Parathyroid adenoma (tissue), 2 donors: ENCODE results near the gene AFF3.

Source experiments
- H2AFZ ChIP-seq: fragments of 300-600 bp; sonication (generic); one replicate; pipeline ENCODE4 v1.7.0; 2017; ENCODE audit warnings: antibody characterized with exemption, mild to moderate bottlenecking
- H3K27ac ChIP-seq: fragments of 300-600 bp; sonication (generic); one replicate; pipeline ENCODE4 v1.7.0; 2017
- H3K27me3 ChIP-seq: fragments of 300-600 bp; sonication (generic); one replicate; pipeline ENCODE4 v1.7.0; 2017; ENCODE audit warnings: low read length; ENCODE audit not compliant: control insufficient read depth, insufficient read depth
- H3K36me3 ChIP-seq: fragments of 300-600 bp; sonication (generic); one replicate; pipeline ENCODE4 v1.7.0; 2017; ENCODE audit warnings: low read length; ENCODE audit not compliant: control insufficient read depth, insufficient read depth
- H3K4me1 ChIP-seq: fragments of 300-600 bp; sonication (generic); one replicate; pipeline ENCODE4 v1.7.0; 2017; ENCODE audit warnings: control low read depth
- H3K4me2 ChIP-seq: fragments of 300-600 bp; sonication (generic); one replicate; pipeline ENCODE4 v1.7.0; 2017; ENCODE audit warnings: low read length
- H3K4me3 ChIP-seq: fragments of 300-600 bp; sonication (generic); one replicate; pipeline ENCODE4 v1.7.0; 2017; ENCODE audit warnings: low read depth, low read length
- H3K79me2 ChIP-seq: fragments of 300-600 bp; sonication (generic); one replicate; pipeline ENCODE4 v1.7.0; 2017; ENCODE audit warnings: control low read depth
- H3K9ac ChIP-seq: fragments of 300-600 bp; sonication (generic); one replicate; pipeline ENCODE4 v1.7.0; 2017; ENCODE audit warnings: mild to moderate bottlenecking
- H3K9me3 ChIP-seq: fragments of 300-600 bp; sonication (generic); one replicate; pipeline ENCODE4 v1.7.0; 2017; ENCODE audit warnings: low read length; ENCODE audit not compliant: control insufficient read depth
- TF ChIP-seq, protein P1 (sequence below): fragments of 300-600 bp; sonication (generic); IDR thresholded peaks from one replicate; pipeline ENCODE4 v1.7.0; 2017; ENCODE audit warnings: antibody characterized with exemption, mild to moderate bottlenecking
- donor health status: primary hyperparathyroidism.

Gene AFF3

DNA sequence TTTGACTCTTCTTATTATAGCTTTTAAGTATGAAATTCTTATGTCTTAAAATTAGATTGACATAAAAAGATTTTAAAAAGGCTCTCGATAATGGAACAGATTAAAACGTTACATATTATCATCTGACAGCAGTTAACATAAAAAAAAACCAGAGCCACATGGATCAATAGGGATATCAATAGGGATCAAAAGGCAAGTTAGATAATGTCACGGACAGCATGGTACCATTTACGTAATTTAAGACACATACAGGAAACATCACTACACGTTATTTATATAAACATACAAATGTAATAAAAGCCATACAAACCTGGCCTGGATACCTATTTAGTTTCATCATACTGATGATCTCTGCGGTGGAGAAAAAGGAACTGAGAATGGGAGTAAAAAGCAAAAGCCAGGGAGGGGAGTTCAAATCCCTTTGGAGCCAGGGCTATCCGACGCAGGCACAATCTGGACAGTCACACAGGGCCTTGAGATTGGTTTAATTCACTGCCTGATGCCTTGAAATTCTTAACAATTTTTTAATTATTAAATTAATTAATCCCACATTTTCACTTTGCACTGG is 227.2 kb downstream of the AFF3 start:
- no peaks in the 10 kb centered on the region for H3K4me1 ChIP-seq
- H2AFZ ChIP-seq, result no peak overlapping the region

DNA sequence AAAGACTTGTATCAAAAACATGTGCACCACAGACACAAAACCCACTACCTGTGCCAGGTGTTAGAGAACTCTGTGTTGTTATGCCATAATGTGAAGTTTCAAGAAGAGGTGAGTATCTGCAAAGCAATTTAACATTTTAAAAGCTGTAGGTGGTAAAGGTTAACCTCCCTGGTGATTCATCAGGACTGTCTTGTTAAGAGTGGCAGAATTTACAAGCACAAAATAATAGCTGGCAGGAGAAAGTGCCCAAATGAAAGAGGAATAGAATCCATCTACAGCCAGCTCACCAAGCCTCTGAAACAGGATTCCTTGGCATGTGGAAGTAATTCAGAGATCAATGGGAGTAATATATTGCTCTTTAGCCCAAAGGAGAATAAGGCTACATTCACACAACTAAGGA is 230.7 kb downstream of the AFF3 start:
- no peak overlapping the region for H2AFZ ChIP-seq
- H3K9ac ChIP-seq, result no peak overlapping the region
- no peak overlapping the region for H3K4me3 ChIP-seq
- no peaks in the 10 kb centered on the region for H3K4me1 ChIP-seq
- H3K4me2 ChIP-seq, result no peak overlapping the region
- H3K79me2 ChIP-seq, result no peaks in the 10 kb centered on the region
- H3K27ac ChIP-seq, result no peak overlapping the region
- no peaks in the 10 kb centered on the region for H3K9me3 ChIP-seq
- TF ChIP-seq, protein P1, sequence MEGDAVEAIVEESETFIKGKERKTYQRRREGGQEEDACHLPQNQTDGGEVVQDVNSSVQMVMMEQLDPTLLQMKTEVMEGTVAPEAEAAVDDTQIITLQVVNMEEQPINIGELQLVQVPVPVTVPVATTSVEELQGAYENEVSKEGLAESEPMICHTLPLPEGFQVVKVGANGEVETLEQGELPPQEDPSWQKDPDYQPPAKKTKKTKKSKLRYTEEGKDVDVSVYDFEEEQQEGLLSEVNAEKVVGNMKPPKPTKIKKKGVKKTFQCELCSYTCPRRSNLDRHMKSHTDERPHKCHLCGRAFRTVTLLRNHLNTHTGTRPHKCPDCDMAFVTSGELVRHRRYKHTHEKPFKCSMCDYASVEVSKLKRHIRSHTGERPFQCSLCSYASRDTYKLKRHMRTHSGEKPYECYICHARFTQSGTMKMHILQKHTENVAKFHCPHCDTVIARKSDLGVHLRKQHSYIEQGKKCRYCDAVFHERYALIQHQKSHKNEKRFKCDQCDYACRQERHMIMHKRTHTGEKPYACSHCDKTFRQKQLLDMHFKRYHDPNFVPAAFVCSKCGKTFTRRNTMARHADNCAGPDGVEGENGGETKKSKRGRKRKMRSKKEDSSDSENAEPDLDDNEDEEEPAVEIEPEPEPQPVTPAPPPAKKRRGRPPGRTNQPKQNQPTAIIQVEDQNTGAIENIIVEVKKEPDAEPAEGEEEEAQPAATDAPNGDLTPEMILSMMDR, result no peak
- no peaks in the 10 kb centered on the region for H3K27me3 ChIP-seq
- no peaks in the 10 kb centered on the region for H3K36me3 ChIP-seq

More for the DNA sequence above, 227.2 kb downstream of the AFF3 start:
- Histone ChIP-seq H3K4me2 (no peak overlapping the region), H3K27me3 (no peaks in the 10 kb centered on the region), H3K79me2 (no peaks in the 10 kb centered on the region), H3K4me3 (no peak overlapping the region), H3K27ac (no peak overlapping the region), H3K9ac (no peak overlapping the region), H3K9me3 (no peaks in the 10 kb centered on the region), H3K36me3 (no peaks in the 10 kb centered on the region)
- TF ChIP-seq, protein P1, result no peak

DNA sequence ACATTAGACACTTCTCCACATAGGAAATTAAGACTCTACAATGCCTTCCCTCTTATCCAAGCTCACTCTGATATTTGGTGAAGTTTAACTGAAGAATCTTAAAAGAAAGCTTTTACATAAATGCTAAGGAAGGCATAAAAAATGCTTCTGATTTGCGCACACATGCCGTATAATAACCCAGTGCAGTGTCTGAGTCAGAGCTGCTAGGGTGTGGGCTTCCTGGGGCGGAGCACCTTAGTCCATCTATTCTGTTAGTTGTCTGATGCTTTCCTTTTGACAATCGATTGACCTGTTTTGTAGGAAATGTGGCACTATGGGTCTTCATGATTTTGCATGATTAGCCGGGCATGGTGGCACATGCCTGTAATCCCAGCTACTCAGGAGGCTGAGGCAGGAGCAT is 231.5 kb downstream of the AFF3 start:
- Histone ChIP-seq H3K79me2 (no peaks in the 10 kb centered on the region), H3K4me3 (no peak overlapping the region), H3K9ac (no peak overlapping the region), H3K27ac (no peak overlapping the region), H3K4me2 (no peak overlapping the region), H3K36me3 (no peaks in the 10 kb centered on the region), H2AFZ (no peak overlapping the region), H3K9me3 (no peaks in the 10 kb centered on the region), H3K4me1 (no peaks in the 10 kb centered on the region), H3K27me3 (no peaks in the 10 kb centered on the region)
- TF ChIP-seq, protein P1, result no peak

DNA sequence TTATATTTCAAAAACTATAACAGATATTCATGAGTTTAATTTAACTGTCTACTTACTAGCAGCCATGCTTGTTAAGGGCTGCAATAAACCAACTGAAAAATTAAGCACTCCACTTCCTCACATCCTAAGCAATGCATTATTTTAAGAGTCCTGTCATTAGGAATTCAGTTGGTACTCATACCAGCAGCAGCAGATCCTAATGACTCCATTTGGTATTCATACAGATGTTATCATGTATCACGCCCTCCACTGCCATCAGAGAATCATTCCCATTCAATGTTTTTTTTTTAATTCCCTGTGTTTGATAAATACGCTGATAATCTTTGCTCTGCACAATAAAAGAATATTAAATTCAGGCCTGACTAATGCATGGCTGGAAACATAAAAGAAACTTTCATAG is 236.8 kb downstream of the AFF3 start:
- no peaks in the 10 kb centered on the region for H3K9me3 ChIP-seq
- no peaks in the 10 kb centered on the region for H3K36me3 ChIP-seq
- H3K27me3 ChIP-seq, result no peaks in the 10 kb centered on the region
- H3K79me2 ChIP-seq, result no peaks in the 10 kb centered on the region
- H3K27ac ChIP-seq, result no peak overlapping the region
- TF ChIP-seq, protein P1, result no peak
- H3K9ac ChIP-seq, result no peak overlapping the region
- H3K4me1 ChIP-seq, result no peaks in the 10 kb centered on the region
- no peak overlapping the region for H3K4me3 ChIP-seq
- H3K4me2 ChIP-seq, result no peak overlapping the region
- no peak overlapping the region for H2AFZ ChIP-seq

DNA sequence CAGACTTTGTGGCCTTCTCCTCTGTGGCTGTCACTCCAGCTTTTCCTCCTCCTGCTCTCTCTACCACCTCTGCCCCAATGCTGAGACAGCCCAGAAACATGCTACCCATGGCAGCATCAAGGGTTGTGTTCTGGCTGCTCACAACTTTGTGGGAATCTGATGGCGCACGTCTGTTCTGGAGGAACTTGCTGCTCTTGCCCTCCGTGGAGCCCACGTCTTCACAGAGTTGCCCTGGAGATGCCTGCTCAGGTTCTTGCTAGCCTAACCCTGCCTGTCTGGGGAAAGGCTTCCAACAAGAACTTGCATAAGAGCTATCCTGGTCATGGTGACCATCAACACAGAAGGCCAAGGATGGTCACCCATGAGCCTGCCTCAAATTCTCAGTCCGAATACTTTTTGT is 237.4 kb downstream of the AFF3 start:
- Histone ChIP-seq H3K9ac (no peak overlapping the region), H3K79me2 (no peaks in the 10 kb centered on the region), H3K4me3 (no peak overlapping the region), H3K4me1 (no peaks in the 10 kb centered on the region), H3K9me3 (no peaks in the 10 kb centered on the region), H3K4me2 (no peak overlapping the region), H3K27ac (no peak overlapping the region), H3K27me3 (no peaks in the 10 kb centered on the region), H2AFZ (no peak overlapping the region), H3K36me3 (no peaks in the 10 kb centered on the region)
- TF ChIP-seq, protein P1, result no peak
